PC-3 (cell line): ENCODE data around the gene DPM2. TPM values are rescaled to one million over a fixed set of nuclear protein-coding genes. Genes with fewer than 3 reads are reported as not detected.

ENCODE experiments used
- ATAC-seq: fragments of 200-7000 bp; cut with Tn5 transposase; 2 replicates; pipeline ENCODE4 v1.9.1; 2020; ENCODE audit warnings: mild to moderate bottlenecking, moderate library complexity
- BruUV-seq: library from RNA; stranded (reverse); fragments of 400-500 nt; replicated peaks from 2 replicates; lab custom pipeline; 2021; lab: Mats Ljungman, UMichigan
- CTCF ChIA-PET: fragments of 300-600 bp; sonication (Branson Sonifier 250); formaldehyde crosslinking; loops from one replicate; lab custom pipeline; 2022; ENCODE audit warnings: antibody characterized with exemption; lab: Charles Lee
- POLR2A ChIA-PET: fragments of 300-600 bp; sonication (Branson Sonifier 250); formaldehyde crosslinking; loops from one replicate; lab custom pipeline; 2022; ENCODE audit warnings: antibody characterized with exemption; ENCODE audit not compliant: unreplicated experiment; lab: Charles Lee
- DNase-seq: peaks from one replicate; pipeline ENCODE4 v3.0.0-alpha.2; 2015
- H2AFZ ChIP-seq: fragments of 300-600 bp; sonication (generic); 2 replicates; pipeline ENCODE4 v1.6.0; 2016; ENCODE audit warnings: antibody characterized with exemption, low read length
- H3F3A ChIP-seq: fragments of 300-600 bp; sonication (generic); one replicate; pipeline ENCODE4 v1.6.0; 2017; ENCODE audit warnings: antibody characterized with exemption, low read length, control low read depth, mild to moderate bottlenecking; ENCODE audit not compliant: unreplicated experiment
- H3K27ac ChIP-seq: fragments of 300-600 bp; sonication (generic); 2 replicates; pipeline ENCODE4 v1.5.1; 2016; ENCODE audit warnings: mild to moderate bottlenecking, low read length
- H3K27me3 ChIP-seq: fragments of 300-600 bp; sonication (generic); 2 replicates; pipeline ENCODE4 v1.6.1; 2016; ENCODE audit warnings: low read length, mixed read lengths
- H3K36me3 ChIP-seq: fragments of 300-600 bp; sonication (generic); 2 replicates; pipeline ENCODE4 v1.6.1; 2016; ENCODE audit warnings: low read depth, mixed run types, low read length, mixed read lengths
- H3K4me1 ChIP-seq: fragments of 300-600 bp; sonication (generic); 2 replicates; pipeline ENCODE4 v1.5.1; 2016; ENCODE audit warnings: low read length; ENCODE audit not compliant: insufficient read depth
- H3K4me2 ChIP-seq: fragments of 300-600 bp; sonication (generic); 2 replicates; pipeline ENCODE4 v1.6.0; 2016; ENCODE audit warnings: low read length
- H3K4me3 ChIP-seq: fragments of 300-600 bp; sonication (generic); 2 replicates; pipeline ENCODE4 v1.5.1; 2016; ENCODE audit warnings: mild to moderate bottlenecking, low read length, mixed read lengths
- H3K79me2 ChIP-seq: fragments of 300-600 bp; sonication (generic); 2 replicates; pipeline ENCODE4 v1.6.1; 2017; ENCODE audit warnings: low read length, mixed read lengths
- H3K9ac ChIP-seq: fragments of 300-600 bp; sonication (generic); 2 replicates; pipeline ENCODE4 v1.6.0; 2016; ENCODE audit warnings: mild to moderate bottlenecking, low read length
- H3K9me2 ChIP-seq: fragments of 300-600 bp; sonication (generic); replicated peaks from 2 replicates; pipeline ENCODE4 v1.6.1; 2016; ENCODE audit warnings: mixed run types, low read length, mixed read lengths
- H3K9me3 ChIP-seq: fragments of 300-600 bp; sonication (generic); 2 replicates; pipeline ENCODE4 v1.6.1; 2016; ENCODE audit warnings: low read length, mixed read lengths
- H4K20me1 ChIP-seq: fragments of 300-600 bp; sonication (generic); 2 replicates; pipeline ENCODE4 v1.6.1; 2016; ENCODE audit warnings: low read length, mixed read lengths
- EZH2 ChIP-seq: fragments of 300-600 bp; sonication (generic); IDR thresholded peaks from one replicate; pipeline ENCODE4 v1.6.1; 2017; ENCODE audit warnings: antibody characterized with exemption, mild to moderate bottlenecking, low read length; ENCODE audit not compliant: unreplicated experiment
- EZH2phosphoT487 ChIP-seq: fragments of 300-600 bp; sonication (generic); IDR thresholded peaks from 2 replicates; pipeline ENCODE4 v1.6.1; 2018; ENCODE audit warnings: mild to moderate bottlenecking, antibody characterized with exemption, low read length, borderline replicate concordance
- intact Hi-C: fragments of 100-400 bp; cut with micrococcal nuclease; formaldehyde crosslinking; loops from 2 replicates; pipeline ENCODE4 v1.9.0; 2023
- total RNA-seq: library from RNA; depleted of rRNA; stranded (reverse); fragments of >200 nt; gene quantifications from 2 replicates; pipeline ENCODE4 v1.2.3, GENCODE V29; 2014
- TF ChIP-seq, protein P1 (sequence below): fragments of 300-600 bp; sonication (generic); conservative IDR thresholded peaks from 2 replicates; pipeline ENCODE4 v1.5.1; 2017; ENCODE audit warnings: antibody characterized with exemption, low read depth, mild to moderate bottlenecking, low read length

Gene DPM2
- total RNA-seq, 1 experiment from 2014 or later, result 33.0 TPM

DNA sequence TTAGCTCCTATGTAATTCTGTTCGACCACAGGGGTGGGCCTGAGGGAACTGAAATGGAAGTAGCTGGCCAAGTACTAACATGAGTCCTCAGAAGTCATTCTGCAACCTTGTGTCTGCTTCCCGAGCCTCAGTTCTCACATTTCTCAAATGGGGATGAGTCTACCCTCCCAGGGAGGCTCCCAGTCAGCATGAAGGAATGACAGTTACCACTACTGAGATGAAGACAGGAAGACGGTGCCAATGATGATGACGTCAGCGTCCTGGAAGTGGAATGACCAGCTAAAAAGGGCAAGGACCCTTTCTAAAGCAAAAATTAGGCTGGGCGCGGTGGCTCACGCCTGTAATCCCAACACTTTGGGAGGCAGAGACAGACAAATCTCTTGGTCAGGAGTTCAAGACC is 13.9 kb downstream of the DPM2 start:
- Histone ChIP-seq H3K27ac (peak overlapping the region; percentile 76), H3K4me3 (no peak overlapping the region), H3K79me2 (no peaks in the 10 kb centered on the region), H3K9ac (no peak overlapping the region), H3K4me2 (peak overlapping the region; percentile 37), H3F3A (no peaks in the 10 kb centered on the region), H3K36me3 (no peaks in the 10 kb centered on the region), H3K9me2 (no peaks in the 10 kb centered on the region), H3K9me3 (no peaks in the 10 kb centered on the region), H3K27me3 (no peaks in the 10 kb centered on the region), H2AFZ (no peak overlapping the region), H3K4me1 (peaks cover 34% of the 10 kb centered on the region), H4K20me1 (no peaks in the 10 kb centered on the region)
- ATAC-seq (no peak), DNase-seq (peak; percentile 77)
- BruUV-seq, result no TSS peak
- POLR2A ChIA-PET, result no interaction called here
- CTCF ChIA-PET, result no interaction called here
- intact Hi-C loops, result loop anchor here (5.0 kb wide), 1 partner anchor 331 kb away; no protein-coding TSS in a partner anchor
- no peak for TF ChIP-seq EZH2phosphoT487
- no peak for TF ChIP-seq EZH2
- TF ChIP-seq, protein P1, sequence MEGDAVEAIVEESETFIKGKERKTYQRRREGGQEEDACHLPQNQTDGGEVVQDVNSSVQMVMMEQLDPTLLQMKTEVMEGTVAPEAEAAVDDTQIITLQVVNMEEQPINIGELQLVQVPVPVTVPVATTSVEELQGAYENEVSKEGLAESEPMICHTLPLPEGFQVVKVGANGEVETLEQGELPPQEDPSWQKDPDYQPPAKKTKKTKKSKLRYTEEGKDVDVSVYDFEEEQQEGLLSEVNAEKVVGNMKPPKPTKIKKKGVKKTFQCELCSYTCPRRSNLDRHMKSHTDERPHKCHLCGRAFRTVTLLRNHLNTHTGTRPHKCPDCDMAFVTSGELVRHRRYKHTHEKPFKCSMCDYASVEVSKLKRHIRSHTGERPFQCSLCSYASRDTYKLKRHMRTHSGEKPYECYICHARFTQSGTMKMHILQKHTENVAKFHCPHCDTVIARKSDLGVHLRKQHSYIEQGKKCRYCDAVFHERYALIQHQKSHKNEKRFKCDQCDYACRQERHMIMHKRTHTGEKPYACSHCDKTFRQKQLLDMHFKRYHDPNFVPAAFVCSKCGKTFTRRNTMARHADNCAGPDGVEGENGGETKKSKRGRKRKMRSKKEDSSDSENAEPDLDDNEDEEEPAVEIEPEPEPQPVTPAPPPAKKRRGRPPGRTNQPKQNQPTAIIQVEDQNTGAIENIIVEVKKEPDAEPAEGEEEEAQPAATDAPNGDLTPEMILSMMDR, result no peak

DNA sequence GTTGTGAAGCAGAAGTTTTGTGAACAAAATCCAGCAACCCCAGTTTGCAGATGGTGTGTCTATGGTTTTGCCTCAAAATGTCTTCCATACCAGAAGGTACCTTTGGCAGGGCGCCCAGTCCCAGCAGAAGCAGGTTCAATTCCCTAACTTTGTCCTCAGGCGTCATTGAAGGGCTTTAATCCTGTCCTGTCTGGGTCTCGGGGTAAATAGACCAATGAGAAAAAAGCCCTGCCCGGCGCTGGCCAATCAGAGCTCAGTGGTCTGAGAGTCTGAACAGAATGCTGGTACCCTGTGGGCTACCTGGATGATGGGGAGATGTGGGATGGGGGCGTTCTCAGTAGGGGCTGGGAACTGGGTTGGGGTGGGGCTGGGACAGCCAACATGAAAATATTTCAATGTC is 14.6 kb downstream of the DPM2 start:
- BruUV-seq, result no TSS peak
- H3K79me2 ChIP-seq, result no peaks in the 10 kb centered on the region
- no peak overlapping the region for H3K4me2 ChIP-seq
- H4K20me1 ChIP-seq, result no peaks in the 10 kb centered on the region
- TF ChIP-seq, protein P1, result no peak
- TF ChIP-seq EZH2phosphoT487 (no peak), EZH2 (no peak)
- ATAC-seq (no peak), DNase-seq (no peak)
- peak overlapping the region; percentile 76 for H3K27ac ChIP-seq
- no peaks in the 10 kb centered on the region for H3K9me2 ChIP-seq
- H3F3A ChIP-seq, result no peaks in the 10 kb centered on the region
- intact Hi-C loops, result loop anchor here (5.0 kb wide), 1 partner anchor 331 kb away; no protein-coding TSS in a partner anchor
- H3K27me3 ChIP-seq, result no peaks in the 10 kb centered on the region
- no peak overlapping the region for H2AFZ ChIP-seq
- H3K4me3 ChIP-seq, result no peak overlapping the region
- H3K36me3 ChIP-seq, result no peaks in the 10 kb centered on the region
- ChIA-PET POLR2A (no interaction called here), CTCF (interaction anchor here (2.2 kb wide), 1 partner anchor 188 kb away, joined by 9 read pairs; the partner anchor contains the start of gene TOR2A)
- no peaks in the 10 kb centered on the region for H3K9me3 ChIP-seq
- peaks cover 36% of the 10 kb centered on the region for H3K4me1 ChIP-seq
- no peak overlapping the region for H3K9ac ChIP-seq

DNA sequence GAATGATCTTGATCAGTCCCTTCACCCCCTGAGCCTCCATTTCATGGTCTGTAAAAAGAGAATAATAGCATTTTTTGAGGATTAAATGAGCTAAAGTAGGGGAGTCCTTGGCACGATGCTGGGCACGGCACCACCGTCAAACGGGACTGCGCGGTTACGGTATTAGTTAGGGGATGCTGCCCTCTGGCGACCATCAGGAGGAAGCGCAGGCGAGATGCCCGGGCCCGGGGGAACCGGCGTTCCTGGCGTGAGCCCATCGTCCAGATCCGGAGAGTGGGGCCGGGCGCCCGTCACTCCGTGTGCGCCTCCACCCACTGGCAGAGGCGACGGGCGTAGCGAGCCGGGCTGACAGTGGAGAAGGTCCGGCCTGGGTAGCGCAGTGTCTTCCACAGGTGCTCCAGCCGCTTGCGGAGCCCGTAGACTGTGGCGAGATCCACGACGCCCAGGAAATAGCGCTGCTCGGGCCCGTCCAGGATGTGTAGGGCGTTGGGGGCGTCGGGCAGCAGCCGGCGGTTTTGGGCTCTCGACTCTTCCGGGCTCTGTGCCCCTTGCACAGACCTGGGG is 16.0 kb downstream of the DPM2 start:
- Histone ChIP-seq H3K9me2 (no peaks in the 10 kb centered on the region), H3K9ac (peak overlapping the region; percentile 48; the same call in 1 of the 2 replicates), H3K4me1 (peaks cover 38% of the 10 kb centered on the region), H3K27ac (no peak overlapping the region), H4K20me1 (no peaks in the 10 kb centered on the region), H2AFZ (peak overlapping the region; percentile 68), H3K4me2 (peak overlapping the region; percentile 86), H3K27me3 (no peaks in the 10 kb centered on the region), H3K9me3 (no peaks in the 10 kb centered on the region), H3K79me2 (peaks cover under 1% of the 10 kb centered on the region; the same call in 1 of the 2 replicates), H3K36me3 (no peaks in the 10 kb centered on the region), H3K4me3 (peak overlapping the region; percentile 64), H3F3A (no peaks in the 10 kb centered on the region)
- no TSS peak for BruUV-seq
- TF ChIP-seq EZH2phosphoT487, result no peak
- TF ChIP-seq, protein P1, result peak; percentile 77
- intact Hi-C loops, result loop anchor here (2.0 to 5.0 kb wide), 2 partner anchors 187 to 329 kb away; partner anchors contain the start of gene TOR2A
- DNase-seq, result peak; percentile 62
- ChIA-PET CTCF (interaction anchor here (2.2 kb wide), 1 partner anchor 187 kb away, joined by 9 read pairs; the partner anchor contains the start of gene TOR2A), POLR2A (interaction anchor here (0.5 kb wide), 1 partner anchor 12 kb away, joined by 3 read pairs; no protein-coding TSS in a partner anchor)
- peak; percentile 14 for ATAC-seq
